Measurements from ENCODE around the gene LAMA1.

DNA sequence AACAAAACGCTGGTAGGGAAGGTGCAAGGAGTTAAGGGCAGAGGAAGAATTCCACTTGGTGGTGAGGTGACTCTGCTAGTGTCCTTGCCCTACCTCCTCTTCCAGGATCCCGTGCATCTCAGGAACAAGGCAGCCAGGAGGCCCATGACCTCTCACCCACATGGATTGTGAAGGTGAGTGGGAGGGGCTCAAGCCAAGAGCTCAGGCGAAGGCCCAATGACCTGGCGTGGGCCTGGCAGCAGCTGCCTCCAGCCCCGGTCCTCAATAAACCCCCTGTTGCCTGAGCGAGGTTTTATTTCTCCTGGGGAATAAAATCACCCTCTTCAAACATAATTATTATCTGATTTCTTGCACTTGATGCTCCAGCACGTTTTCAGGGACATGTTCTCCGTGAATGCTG is 28.2 kb downstream of the LAMA1 start:
- TF ChIP-seq, protein P1, sequence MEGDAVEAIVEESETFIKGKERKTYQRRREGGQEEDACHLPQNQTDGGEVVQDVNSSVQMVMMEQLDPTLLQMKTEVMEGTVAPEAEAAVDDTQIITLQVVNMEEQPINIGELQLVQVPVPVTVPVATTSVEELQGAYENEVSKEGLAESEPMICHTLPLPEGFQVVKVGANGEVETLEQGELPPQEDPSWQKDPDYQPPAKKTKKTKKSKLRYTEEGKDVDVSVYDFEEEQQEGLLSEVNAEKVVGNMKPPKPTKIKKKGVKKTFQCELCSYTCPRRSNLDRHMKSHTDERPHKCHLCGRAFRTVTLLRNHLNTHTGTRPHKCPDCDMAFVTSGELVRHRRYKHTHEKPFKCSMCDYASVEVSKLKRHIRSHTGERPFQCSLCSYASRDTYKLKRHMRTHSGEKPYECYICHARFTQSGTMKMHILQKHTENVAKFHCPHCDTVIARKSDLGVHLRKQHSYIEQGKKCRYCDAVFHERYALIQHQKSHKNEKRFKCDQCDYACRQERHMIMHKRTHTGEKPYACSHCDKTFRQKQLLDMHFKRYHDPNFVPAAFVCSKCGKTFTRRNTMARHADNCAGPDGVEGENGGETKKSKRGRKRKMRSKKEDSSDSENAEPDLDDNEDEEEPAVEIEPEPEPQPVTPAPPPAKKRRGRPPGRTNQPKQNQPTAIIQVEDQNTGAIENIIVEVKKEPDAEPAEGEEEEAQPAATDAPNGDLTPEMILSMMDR (IDR thresholded peaks at IDR 0.05; ENCODE audit: low read length), result no peak
- no peak for TF ChIP-seq EZH2 (optimal IDR thresholded peaks at IDR 0.05; ENCODE audit: low read depth, low read length)

Data from MM.1S (cell line).